Activated T-helper 2 cell treated with anti-CD3 and anti-CD28 coated beads, Interferon-gamma antibody, Interleukin-2, Interleukin-4, amounts not matched to agents 10 μg/mL and 5 μg/mL and 100 μg/mL, durations not matched to agents 14 hours and 24 hours and 36 hours (primary cell): ENCODE data around the gene LYL1. TPM values are rescaled to one million over a fixed set of nuclear protein-coding genes. Genes with fewer than 3 reads are reported as not detected.

Experiments used
- DNase-seq: peaks from one replicate; pipeline ENCODE4 v3.0.0; 2021; ENCODE audit warnings: low spot score
- H3K27ac Mint-ChIP-seq: one replicate; pipeline ENCODE4 v1.8.0; 2021; ENCODE audit warnings: mixed read lengths
- H3K27me3 Mint-ChIP-seq: one replicate; pipeline ENCODE4 v1.8.0; 2021; ENCODE audit warnings: low read depth, mixed read lengths
- H3K36me3 Mint-ChIP-seq: one replicate; pipeline ENCODE4 v1.8.0; 2021; ENCODE audit warnings: low read depth, mixed read lengths
- H3K4me1 Mint-ChIP-seq: one replicate; pipeline ENCODE4 v1.8.0; 2021; ENCODE audit warnings: low read depth, mixed read lengths
- H3K4me3 Mint-ChIP-seq: one replicate; pipeline ENCODE4 v1.8.0; 2021; ENCODE audit warnings: low read depth, mild to moderate bottlenecking, moderate library complexity, mixed read lengths
- H3K9me3 Mint-ChIP-seq: one replicate; pipeline ENCODE4 v1.8.0; 2021; ENCODE audit warnings: mixed read lengths
- intact Hi-C: fragments of 100-400 bp; cut with micrococcal nuclease; formaldehyde crosslinking; loops from one replicate; pipeline ENCODE4 v1.15.1; 2023
- total RNA-seq: library from RNA; stranded (reverse); gene quantifications from 2 replicates; pipeline ENCODE4 v1.2.3, GENCODE V29; 2022

Gene LYL1
- total RNA-seq, 1 donor from 2014 or later: 5.6 TPM

DNA sequence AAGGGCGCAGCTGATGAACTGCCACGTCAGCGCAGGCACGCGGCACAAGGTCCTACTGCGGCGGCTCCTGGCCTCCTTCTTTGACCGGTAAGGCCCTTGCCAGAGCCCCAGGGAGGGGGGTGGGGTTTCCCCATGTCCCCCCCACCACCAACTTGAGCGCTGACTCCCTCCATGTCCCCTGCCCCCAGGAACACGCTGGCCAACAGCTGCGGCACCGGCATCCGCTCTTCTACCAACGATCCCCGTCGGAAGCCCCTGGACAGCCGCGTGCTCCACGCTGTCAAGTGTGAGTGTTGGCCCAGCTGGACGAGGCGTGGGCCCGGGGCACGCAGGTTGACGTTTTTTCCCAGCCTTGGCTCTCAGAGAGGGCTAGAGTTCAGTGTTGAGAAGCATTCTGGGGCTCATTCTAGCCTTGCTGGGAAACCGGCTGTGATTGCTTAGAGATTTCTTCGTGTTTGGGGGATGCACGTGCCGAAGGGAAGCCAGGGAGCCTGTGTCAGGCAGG lies 34.7 kb upstream of the LYL1 start:
- no peak for DNase-seq
- intact Hi-C loops: no loop called here
- Mint-ChIP-seq H3K4me1 (peaks cover 18% of the 10 kb centered on the region), H3K9me3 (no peaks in the 10 kb centered on the region), H3K4me3 (no peak overlapping the region), H3K27me3 (no peaks in the 10 kb centered on the region), H3K27ac (no peak overlapping the region), H3K36me3 (peaks cover 62% of the 10 kb centered on the region)

DNA sequence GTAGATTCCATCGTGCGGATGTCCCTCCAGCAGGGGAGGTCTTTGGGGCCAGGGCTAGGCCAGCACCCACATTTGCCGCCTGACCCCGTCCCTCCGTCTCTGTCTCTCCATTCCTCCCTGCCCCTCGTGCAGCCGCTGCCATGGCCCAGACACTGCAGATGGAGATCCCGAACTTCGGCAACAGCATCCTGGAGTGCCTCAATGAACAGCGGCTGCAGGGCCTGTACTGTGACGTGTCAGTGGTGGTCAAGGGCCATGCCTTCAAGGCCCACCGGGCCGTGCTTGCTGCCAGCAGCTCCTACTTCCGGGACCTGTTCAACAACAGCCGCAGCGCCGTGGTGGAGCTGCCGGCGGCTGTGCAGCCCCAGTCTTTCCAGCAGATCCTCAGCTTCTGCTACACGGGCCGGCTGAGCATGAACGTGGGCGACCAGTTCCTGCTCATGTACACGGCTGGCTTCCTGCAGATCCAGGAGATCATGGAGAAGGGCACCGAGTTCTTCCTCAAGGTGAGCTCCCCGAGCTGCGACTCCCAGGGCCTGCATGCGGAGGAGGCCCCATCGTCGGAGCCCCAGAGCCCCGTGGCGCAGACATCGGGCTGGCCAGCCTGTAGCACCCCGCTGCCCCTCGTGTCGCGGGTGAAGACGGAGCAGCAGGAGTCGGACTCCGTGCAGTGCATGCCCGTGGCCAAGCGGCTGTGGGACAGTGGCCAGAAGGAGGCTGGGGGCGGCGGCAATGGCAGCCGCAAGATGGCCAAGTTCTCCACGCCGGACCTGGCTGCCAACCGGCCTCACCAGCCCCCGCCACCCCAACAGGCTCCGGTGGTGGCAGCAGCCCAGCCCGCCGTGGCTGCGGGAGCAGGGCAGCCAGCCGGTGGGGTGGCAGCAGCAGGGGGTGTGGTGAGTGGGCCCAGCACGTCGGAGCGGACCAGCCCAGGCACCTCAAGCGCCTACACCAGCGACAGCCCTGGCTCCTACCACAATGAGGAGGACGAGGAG lies 32.7 kb upstream of the LYL1 start:
- Mint-ChIP-seq H3K36me3 (peaks cover 61% of the 10 kb centered on the region), H3K27me3 (no peaks in the 10 kb centered on the region), H3K27ac (no peak overlapping the region), H3K9me3 (no peaks in the 10 kb centered on the region), H3K4me3 (no peak overlapping the region), H3K4me1 (peaks cover 27% of the 10 kb centered on the region)
- intact Hi-C loops: no loop called here
- no peak for DNase-seq

DNA sequence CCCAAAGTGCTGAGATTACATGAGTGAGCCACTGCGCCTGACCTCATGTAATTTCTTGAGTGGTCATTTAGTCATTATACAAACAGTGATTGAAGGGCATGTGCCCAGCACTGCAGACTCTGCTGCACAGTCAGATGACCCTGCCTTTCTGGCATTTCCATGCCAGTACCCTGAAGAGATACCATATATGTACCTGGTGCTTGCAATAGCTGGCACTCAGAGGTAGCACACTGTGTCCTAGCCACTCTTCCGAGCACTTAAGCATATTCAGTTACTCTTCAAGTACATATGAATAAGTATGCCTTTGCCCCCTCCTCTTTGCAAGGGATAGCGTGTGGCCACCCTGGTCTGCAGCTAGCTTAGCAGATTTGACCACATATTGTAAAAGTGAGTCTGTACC lies 32.0 kb upstream of the LYL1 start:
- Mint-ChIP-seq H3K4me3 (no peak overlapping the region), H3K27me3 (no peaks in the 10 kb centered on the region), H3K36me3 (peaks cover 61% of the 10 kb centered on the region), H3K4me1 (peaks cover 31% of the 10 kb centered on the region), H3K27ac (no peak overlapping the region), H3K9me3 (no peaks in the 10 kb centered on the region)
- intact Hi-C loops: no loop called here
- no peak for DNase-seq

DNA sequence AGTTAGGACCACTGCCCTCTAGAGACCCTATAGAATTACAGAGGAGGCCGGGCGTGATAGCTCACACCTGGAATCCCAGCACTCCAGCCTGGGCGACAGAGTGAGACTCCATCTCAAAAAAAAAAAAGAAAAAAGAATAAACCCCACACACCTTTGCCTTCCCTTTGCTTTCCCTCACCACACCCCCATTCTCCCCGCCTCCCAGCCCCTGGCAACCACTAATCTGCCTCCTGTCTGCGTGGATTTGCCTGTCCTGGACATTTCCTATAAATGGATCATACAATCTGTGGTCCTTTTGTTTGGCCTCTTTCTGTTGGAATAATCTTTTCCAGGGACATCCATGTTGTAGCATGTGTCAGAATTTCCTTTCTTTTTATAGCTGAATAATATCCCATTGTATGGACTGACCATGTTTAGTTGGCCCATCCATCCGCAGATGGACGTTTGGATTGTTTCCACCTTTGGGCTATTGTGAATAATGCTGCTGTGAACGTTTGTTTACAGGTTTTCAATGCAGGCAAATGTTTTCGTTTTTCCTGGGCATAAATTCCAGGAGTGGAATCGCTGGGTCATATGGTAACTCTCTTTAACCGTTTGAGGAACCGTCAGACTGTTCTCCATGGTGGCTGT lies 30.7 kb upstream of the LYL1 start:
- peak overlapping the region; percentile 78 for H3K4me3 Mint-ChIP-seq
- intact Hi-C loops: loop anchor here (2.0 kb wide), 1 partner anchor 33 kb away; no protein-coding TSS in a partner anchor
- peaks cover 37% of the 10 kb centered on the region for H3K4me1 Mint-ChIP-seq

DNA sequence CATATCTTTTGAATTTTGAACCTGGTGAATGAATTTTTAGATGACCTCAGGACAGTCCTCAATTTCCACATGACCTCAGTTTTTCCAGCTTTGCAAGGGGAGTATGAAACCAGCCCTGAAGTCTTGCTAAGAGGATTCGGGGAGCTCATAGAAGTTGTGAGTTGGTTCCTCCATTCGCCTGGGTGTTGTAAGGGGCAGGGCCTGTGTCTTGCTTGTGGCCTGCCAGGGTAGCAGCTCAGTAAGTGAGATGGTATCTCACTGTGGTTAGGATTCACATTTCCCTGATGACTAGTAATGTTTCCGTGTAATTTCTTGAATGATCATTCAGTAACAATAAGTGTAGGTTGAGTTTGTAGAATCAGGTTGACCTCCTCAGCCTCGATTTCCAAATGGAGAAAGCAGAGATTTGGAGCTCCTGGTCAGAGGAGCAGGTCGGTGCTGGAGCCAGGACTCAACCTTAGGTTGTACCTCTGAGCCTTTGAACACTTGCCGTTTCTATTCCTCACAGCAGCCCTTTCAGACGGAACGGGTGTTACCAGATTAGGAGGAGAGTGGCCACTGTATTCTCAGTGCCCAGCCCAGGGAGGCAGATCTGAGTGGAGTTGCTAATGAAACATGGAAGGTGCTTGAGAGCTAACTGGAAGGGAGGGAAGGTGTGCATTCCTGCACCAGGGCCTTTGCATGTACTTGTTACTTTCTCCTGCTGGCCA lies 30.0 kb upstream of the LYL1 start:
- Mint-ChIP-seq H3K4me1 (peaks cover 42% of the 10 kb centered on the region), H3K9me3 (no peaks in the 10 kb centered on the region), H3K27me3 (no peaks in the 10 kb centered on the region), H3K4me3 (peak overlapping the region; percentile 78), H3K36me3 (peaks cover 53% of the 10 kb centered on the region), H3K27ac (peak overlapping the region; percentile 98)
- intact Hi-C loops: loop anchor here (1.0 to 2.0 kb wide), 3 partner anchors 14 to 32 kb away; partner anchors contain the start of gene NACC1
- DNase-seq: peak; percentile 70

More for the DNA sequence above, 30.7 kb upstream of the LYL1 start:
- Mint-ChIP-seq H3K9me3 (no peaks in the 10 kb centered on the region), H3K27me3 (no peaks in the 10 kb centered on the region), H3K36me3 (peaks cover 58% of the 10 kb centered on the region), H3K27ac (peak overlapping the region; percentile 98)
- DNase-seq: no peak

DNA sequence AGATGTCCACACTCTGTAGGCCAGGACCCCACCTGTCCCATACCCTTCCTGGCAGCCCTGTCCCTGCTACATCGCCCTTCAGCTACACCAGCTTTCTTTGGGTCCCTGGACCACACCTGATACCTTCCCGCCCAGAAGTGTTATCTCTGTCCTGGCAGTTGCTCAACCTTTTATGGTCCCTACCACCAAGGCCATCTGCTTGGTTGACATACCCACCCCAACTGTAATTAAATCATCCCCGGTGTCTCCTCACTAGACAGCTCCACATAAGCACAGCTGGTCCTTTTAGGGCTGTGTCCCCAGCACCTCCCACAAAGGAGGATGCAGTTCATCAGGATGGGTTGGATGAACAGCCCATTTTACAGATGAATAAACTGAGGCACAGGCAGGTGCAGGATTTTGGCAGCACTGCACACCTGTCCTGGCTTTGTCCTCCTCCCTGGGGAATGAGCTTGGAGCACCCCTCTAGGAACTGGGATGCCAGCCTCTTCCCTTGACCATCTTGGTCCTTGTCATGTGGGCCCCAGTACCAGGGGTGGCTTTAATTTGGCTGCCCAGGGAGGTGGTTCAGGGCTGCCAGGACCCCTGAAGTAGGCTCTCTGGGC lies 28.3 kb upstream of the LYL1 start:
- intact Hi-C loops: no loop called here
- Mint-ChIP-seq H3K9me3 (no peaks in the 10 kb centered on the region), H3K27me3 (no peaks in the 10 kb centered on the region), H3K36me3 (peaks cover 38% of the 10 kb centered on the region), H3K4me1 (peaks cover 43% of the 10 kb centered on the region), H3K4me3 (no peak overlapping the region), H3K27ac (peak overlapping the region; percentile 82)
- no peak for DNase-seq

DNA sequence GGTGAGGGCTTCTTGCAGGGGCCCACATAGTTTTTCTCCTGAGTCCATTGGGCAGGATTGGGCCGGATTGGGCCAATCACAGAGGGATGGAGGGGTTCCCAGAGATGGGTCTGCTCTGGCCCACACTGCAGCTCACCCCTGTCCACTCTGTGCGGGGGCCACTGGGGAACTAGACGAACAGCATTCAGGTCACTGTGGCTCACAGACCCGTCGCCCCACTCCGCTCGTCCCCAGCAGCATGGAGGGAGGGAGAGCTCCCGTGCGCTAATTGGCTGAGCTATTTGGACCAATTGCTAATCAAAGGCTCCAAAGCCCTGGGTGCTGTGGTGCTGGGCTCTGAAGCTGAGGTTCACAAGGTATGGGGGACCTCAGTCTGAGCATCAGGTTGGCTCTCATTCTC lies 26.7 kb upstream of the LYL1 start:
- Mint-ChIP-seq H3K27me3 (no peaks in the 10 kb centered on the region), H3K4me1 (peaks cover 43% of the 10 kb centered on the region), H3K36me3 (peaks cover 35% of the 10 kb centered on the region), H3K9me3 (no peaks in the 10 kb centered on the region), H3K4me3 (no peak overlapping the region), H3K27ac (no peak overlapping the region)
- intact Hi-C loops: no loop called here
- DNase-seq: no peak

DNA sequence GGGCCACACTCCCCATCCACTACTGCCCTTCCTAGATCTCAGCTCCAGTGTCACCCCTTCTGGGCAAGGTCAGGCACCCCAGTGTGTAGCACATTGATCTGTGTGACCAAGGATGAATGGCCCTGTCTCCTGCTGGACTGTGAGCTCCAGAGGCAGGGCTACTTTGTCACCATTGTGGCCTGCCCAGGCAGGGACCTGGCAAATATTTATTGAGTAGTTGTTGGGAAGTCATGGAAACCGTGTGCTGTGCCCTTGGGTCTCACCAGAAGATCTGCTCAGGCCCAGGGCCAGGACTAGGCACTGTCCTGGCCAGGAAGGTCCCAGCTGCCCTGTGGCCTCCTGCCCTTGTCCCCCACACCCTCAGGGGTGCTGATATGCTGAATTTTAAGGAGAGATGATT lies 25.9 kb upstream of the LYL1 start:
- DNase-seq: no peak
- Mint-ChIP-seq H3K36me3 (peaks cover 28% of the 10 kb centered on the region), H3K27ac (peak overlapping the region; percentile 73), H3K27me3 (no peaks in the 10 kb centered on the region), H3K4me3 (no peak overlapping the region), H3K9me3 (no peaks in the 10 kb centered on the region), H3K4me1 (peaks cover 41% of the 10 kb centered on the region)
- intact Hi-C loops: no loop called here

DNA sequence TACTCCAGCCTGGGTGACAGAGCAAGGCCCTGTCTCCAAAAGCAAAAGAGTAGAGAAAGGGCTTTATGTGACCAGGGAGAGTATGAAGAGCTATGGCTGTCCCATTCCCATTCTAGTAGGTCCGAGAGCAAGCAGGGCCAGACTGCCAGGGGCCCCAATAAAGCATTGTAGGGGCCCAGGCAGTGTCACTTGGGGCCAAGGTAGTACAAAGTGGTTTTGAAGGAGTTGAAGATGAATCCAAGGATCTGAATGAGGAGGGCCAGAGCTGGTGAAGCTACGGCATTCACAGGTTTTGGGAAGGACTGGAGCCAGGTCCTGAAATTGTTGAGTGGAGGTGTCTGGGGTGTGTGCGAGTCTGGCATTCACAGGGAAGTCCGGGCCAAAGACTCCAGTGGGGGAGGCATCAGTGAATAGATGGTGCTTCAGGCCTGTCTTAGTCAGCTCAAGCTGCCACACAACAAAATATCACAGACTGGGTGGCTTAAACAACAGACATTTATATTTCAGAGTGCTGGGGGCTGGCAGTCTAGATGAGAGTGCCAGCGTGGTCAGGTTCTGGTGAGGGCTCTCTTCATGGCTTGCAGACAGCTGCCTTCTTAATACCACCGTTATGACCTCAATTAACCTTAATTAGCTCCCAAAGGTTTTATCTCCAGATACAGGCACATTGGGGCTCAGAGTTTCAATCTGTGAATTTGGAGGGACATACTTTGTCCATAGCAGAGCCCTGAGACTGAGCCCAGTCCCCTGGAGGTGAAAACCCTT lies 25.3 kb upstream of the LYL1 start:
- no peak for DNase-seq
- Mint-ChIP-seq H3K4me3 (no peak overlapping the region), H3K27me3 (no peaks in the 10 kb centered on the region), H3K4me1 (peaks cover 36% of the 10 kb centered on the region), H3K9me3 (no peaks in the 10 kb centered on the region), H3K36me3 (peaks cover 26% of the 10 kb centered on the region), H3K27ac (peak overlapping the region; percentile 73)
- intact Hi-C loops: no loop called here

DNA sequence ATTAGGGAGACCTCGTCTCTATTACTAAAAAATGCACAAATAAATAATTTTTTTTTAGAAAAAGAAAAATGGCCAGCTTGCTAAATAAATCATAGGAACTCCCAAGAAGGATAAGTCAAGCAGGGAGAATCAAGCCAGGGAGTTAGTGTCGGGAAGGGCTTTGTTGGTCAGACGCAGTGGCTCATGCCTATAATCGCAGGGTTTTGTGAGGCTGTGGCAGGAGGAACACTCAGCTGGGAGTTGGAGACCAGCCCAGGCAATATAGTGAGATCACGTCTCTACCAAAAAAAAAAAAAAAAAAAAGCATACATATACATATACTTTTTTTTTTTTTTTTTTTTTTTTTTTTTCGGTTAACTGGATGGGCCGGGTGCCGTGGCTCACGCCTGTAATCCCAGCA lies 24.4 kb upstream of the LYL1 start:
- Mint-ChIP-seq H3K4me3 (no peak overlapping the region), H3K36me3 (peaks cover 24% of the 10 kb centered on the region), H3K4me1 (peaks cover 37% of the 10 kb centered on the region)

DNA sequence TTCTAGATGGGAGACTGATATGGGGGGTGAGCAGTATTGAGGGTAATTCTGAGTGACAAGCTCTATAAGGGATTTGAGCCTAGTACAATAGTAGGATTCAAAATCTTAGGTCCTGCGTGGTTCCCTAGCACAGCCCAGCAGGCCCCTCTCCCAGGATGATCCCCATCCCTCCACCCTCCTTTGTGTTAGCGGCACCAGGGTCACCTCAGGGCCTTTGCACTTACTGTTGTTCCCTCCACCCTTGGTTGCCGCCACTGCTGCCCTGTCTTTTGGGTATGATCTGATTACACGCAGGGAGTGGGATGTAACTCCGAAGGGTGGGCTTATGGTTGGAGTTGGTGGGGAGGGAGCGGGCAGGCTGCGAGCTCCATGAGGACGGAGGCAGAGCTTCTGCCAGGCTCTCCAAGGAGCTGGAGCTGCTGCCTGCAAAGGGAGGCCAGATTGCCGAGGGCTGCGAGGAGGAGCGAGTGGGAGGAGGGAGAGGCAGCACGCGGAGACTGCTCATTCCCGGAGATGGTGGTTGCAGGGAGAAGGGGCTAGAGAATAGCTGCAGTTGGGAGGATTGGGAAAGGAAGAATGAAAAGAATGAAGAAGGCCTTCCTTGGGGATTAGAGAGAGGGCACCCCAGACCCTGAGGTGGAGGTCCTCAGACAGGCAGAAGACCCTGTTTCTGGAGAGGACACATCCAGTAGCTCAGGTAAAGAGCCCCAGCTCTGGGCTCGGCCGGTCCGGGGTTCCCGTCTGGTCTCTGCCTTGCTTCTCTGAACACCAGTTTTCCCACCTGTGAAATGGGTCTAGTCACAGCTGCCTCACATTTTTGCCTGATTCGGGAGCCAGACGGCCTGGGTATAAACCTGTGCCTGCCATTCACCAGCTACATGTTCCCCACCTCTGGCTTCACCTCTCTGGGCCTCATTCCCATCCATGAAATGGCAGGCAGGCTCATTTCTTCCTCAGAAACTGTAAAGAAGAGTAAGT lies 20.6 kb upstream of the LYL1 start:
- Mint-ChIP-seq H3K4me1 (peaks cover 38% of the 10 kb centered on the region), H3K27me3 (no peaks in the 10 kb centered on the region), H3K9me3 (no peaks in the 10 kb centered on the region), H3K36me3 (peaks cover 34% of the 10 kb centered on the region), H3K27ac (no peak overlapping the region), H3K4me3 (no peak overlapping the region)
- intact Hi-C loops: no loop called here
- no peak for DNase-seq

More for the DNA sequence above, 24.4 kb upstream of the LYL1 start:
- intact Hi-C loops: no loop called here
- no peak for DNase-seq
- Mint-ChIP-seq H3K27ac (no peak overlapping the region), H3K27me3 (no peaks in the 10 kb centered on the region), H3K9me3 (no peaks in the 10 kb centered on the region)
